C4-2B (cell line): ENCODE measurements around the gene PDCD1.
"Not testable (repeated sequence)": the region's sequence is repeated elsewhere in the genome, so short reads cannot be mapped to it uniquely, and the experiment has no call there.

ENCODE experiments used
- H3K27ac ChIP-seq: fragments of 450-650 bp; 2 replicates; pipeline ENCODE4 v1.5.1; 2017
- ZFX ChIP-seq: fragments of 450-650 bp; IDR thresholded peaks from 2 replicates; pipeline ENCODE4 v1.6.1; 2017
- TF ChIP-seq, protein P1 (sequence below): fragments of 450-650 bp; conservative IDR thresholded peaks from 2 replicates; pipeline ENCODE4 v1.5.1; 2017; ENCODE audit warnings: mild to moderate bottlenecking

Gene PDCD1

GRCh38 chr2:241880311-241881073, 21.8 kb upstream of the PDCD1 start:
- TF ChIP-seq, protein P1, sequence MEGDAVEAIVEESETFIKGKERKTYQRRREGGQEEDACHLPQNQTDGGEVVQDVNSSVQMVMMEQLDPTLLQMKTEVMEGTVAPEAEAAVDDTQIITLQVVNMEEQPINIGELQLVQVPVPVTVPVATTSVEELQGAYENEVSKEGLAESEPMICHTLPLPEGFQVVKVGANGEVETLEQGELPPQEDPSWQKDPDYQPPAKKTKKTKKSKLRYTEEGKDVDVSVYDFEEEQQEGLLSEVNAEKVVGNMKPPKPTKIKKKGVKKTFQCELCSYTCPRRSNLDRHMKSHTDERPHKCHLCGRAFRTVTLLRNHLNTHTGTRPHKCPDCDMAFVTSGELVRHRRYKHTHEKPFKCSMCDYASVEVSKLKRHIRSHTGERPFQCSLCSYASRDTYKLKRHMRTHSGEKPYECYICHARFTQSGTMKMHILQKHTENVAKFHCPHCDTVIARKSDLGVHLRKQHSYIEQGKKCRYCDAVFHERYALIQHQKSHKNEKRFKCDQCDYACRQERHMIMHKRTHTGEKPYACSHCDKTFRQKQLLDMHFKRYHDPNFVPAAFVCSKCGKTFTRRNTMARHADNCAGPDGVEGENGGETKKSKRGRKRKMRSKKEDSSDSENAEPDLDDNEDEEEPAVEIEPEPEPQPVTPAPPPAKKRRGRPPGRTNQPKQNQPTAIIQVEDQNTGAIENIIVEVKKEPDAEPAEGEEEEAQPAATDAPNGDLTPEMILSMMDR: no peak
- no peak for TF ChIP-seq ZFX
- peak overlapping the region; percentile 89 for H3K27ac ChIP-seq

- peak overlapping the region; percentile 89; the same call in 1 of the 2 replicates for H3K27ac ChIP-seq
- TF ChIP-seq, protein P1: no peak
- TF ChIP-seq ZFX: no peak
These were observed 20.6 kb upstream of the PDCD1 start for GRCh38 chr2:241879326-241879725.

DNA sequence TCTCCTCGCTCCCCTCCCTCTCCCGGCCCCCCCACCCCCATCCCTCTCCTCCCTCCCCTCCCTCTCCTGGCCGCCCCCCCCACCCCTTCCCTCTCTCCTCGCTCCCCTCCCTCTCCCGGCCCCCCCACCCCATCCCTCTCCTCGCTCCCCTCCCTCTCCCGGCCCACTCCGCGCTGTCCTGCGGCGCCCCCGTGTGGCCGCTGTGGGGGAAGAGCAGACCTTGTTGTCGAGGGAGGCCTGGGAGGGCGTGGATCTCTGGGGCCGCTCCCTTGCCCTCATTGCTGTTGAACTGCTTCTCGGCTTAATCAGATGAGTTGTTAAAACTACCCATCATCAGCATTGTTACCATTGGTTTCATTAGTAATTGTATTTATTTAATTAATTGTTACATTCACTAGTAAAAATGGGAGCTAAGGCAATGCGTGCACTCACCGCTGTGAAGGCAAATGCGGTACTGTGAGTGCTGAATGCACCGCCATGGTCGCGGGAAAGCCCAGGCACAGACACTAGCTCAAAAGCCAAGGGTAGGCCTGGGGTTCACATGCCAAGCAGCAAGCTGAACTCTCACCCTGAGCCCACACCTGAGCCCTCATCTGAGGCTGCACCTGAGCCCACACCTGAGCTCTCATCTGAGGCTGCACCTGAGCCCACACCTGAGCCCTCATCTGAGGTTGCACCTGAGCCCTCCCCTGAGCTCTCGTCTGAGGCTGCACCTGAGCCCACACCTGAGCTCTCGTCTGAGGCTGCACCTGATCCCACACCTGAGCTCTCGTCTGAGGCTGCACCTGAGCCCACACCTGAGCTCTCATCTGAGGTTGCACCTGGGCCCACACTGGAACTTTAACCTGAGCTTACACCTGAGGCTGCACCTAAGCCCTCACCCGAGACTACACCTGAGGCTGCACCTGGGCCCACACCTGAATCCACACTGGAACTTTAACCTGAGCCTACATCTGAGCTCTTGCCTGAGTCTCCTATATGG, 19.6 kb upstream of the PDCD1 start:
- no peak overlapping the region for H3K27ac ChIP-seq

DNA sequence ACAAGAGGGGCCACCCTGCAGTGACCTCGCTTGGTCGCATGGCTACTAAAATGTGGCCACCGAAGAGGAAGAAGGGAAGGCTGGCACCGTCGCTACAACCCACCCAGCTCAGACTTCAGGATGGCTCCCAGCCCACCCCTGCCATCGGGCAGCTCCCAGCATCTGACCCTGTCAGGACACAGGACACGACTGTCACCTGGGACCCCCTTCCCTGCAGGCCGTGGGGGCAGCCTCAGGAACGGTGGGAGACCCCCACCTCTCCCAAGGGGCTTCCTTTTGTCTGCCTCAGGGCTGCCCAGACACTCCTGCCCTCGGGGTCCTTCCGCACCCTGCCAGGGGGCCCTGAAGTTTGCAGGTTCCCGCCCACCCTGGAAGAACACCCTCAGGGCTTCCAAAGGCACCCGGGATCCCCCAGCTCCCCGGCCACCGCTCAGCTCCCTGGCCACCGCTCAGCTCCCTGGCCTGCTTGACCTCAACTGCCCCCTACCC, 18.5 kb upstream of the PDCD1 start:
- H3K27ac ChIP-seq: no peak overlapping the region
- TF ChIP-seq ZFX: no peak
- TF ChIP-seq, protein P1: no peak

More for the DNA sequence above, 19.6 kb upstream of the PDCD1 start:
- TF ChIP-seq ZFX: no peak
- TF ChIP-seq, protein P1: peak; percentile 77

DNA sequence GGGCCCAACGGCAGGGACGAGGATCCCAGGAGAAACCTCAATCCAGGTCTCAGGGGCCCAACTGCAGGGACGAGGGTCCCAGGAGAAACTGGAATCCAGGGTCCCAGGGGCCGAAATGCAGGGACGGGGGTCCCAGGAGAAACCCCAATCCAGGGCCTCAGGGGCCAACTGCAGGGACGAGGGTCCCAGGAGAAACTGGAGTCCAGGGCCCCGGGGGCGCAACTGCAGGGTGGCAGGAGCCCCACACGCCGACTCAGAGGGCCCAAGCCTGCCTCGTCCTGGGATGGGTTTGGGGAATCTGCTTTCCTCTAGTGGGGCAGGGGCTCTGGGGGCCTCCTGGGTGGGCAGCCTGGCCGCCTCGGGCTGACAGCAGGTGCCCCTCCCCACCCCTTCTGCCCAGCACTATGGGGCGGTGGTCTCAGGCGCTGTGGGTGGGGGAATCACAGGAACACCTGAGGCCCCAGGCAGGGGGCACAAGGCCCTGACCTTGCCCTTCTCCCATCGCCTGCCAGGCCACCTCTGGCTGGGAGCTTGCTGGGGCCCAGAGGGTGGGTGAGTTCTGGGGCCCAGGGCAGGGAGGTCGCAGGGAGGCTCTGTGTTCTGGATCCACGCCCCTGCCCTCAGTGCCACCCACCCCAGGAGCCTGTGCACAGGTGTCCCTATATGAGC, 18.0 kb upstream of the PDCD1 start:
- TF ChIP-seq, protein P1: no peak
- no peak for TF ChIP-seq ZFX
- no peak overlapping the region for H3K27ac ChIP-seq

GRCh38 chr2:241875754-241876527, 17.2 kb upstream of the PDCD1 start:
- H3K27ac ChIP-seq: not testable (repeated sequence)
- TF ChIP-seq, protein P1: peak; percentile 82
